ENCODE measurements around the gene PCNT.
"Not testable (repeated sequence)": the region's sequence is repeated elsewhere in the genome, so short reads cannot be mapped to it uniquely, and the experiment has no call there.

The PCNT gene

GRCh38 chr21:46455575-46456385 is 131.8 kb downstream of the PCNT start:
- DNase-seq: peak; percentile 64 to 76

GRCh38 chr21:46456750-46457149 is 132.8 kb downstream of the PCNT start:
- no peak for DNase-seq

- peak in 1 of 2 donors; percentile 60 for DNase-seq
These were observed 133.9 kb downstream of the PCNT start for GRCh38 chr21:46457801-46458314.

DNA sequence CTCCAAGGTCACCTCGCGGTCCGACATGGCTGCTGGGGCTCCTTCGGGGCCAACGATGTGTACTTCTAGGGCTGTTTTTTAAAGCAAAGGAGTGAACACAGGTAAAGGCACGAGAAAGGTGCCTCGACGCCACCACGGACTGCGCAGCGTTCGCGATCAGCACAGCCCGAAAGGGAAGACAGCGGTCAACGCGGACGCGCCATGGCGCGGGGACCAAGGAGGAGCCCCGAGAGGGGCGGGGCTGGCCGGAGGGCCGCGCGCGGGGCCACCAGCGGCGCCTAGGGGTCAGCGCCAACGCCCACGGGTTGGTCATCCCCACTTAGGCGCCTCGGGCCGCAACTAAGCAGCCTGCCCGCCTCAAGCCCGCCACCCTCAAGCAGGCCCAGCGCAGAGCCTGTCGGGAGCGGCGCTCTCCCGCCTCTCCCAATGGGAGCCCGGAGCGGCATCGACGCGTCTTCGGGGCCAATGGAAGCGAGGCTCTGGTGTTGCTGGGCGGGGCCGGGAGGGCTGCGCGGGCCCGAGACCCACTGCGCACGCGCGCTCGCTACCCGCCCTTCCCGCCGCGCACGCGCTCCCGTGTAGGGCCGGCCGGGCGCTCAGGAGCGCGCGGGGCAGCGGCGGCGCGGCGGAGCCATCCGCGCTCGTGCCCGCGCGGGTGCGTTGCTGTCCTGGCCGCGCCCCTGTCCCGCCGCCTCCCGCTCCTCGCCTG is 134.5 kb downstream of the PCNT start, which contains the start of gene DIP2A:
Gene DIP2A (plus strand): TSS at position 577 of the 709 bp plus-strand sequence. CDS start 241 bp downstream, outside the sequence.
- DNase-seq: peak; percentile 94 to 97

- DNase-seq: no peak
These were observed 135.0 kb downstream of the PCNT start for GRCh38 chr21:46459024-46459355.

- peak; percentile 4 to 20 for DNase-seq
These were observed 135.6 kb downstream of the PCNT start for GRCh38 chr21:46459356-46460112.

DNA sequence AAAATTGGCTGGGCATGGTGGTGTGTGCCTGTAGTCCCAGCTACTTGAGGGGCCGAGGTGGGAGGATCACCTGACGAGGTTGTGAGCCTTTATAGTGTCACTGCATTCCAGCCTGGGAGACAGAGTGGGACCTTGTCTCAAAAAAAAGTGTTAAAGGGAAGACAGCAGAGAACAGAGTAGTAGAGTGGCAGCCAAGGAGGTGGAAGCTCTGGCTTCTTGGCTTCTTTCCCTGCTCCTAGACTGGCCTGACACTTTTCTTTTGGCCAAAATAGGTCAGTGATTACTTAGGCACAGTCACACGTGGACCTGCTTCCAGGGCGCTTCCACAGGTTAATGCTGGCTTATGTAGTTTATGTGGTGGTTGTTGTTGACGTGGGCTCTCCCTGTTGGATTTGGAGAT is 138.0 kb downstream of the PCNT start:
- DNase-seq: no peak

- not testable (repeated sequence) for DNase-seq
These were observed 141.2 kb downstream of the PCNT start for GRCh38 chr21:46465153-46465552.

DNA sequence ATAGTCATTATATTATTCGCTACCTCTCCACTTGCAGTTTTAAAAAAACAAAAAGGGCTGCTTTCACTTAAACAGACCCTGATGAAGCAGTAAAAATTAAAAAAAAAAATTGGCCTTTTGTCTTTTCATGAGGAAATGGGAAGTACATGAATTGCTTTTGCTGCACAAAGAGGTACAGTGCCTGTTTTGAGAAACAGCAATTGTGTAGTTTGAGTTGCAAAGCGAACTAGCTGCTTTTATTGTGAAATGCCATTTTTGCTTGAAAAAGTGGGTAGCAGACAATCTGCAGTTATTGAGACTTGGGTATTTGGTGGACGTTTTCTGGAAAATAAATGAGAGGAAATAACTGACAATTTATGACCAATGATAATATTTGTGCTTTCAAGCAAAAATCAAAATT is 141.7 kb downstream of the PCNT start:
- no peak for DNase-seq

GRCh38 chr21:46468108-46468774 is 144.3 kb downstream of the PCNT start:
- no peak for DNase-seq

DNA sequence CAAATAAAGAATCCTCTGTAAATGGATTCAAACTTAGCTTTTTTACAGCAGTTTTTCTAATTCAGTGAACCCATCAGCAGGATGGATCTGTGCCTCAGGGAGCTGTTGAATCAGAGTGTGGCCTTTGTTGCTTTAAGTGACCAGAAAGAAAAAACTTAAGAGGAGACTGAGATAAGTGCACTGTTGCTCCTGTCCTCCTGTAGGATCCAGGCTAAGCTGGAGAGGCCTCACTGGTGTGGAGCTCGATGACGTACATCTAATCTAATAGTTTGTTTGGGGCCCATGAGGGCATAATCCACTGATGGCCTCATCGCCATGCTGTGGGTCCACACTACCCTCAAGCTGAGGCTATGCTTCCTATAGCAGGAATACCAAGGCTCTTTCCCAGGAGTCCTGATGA is 145.3 kb downstream of the PCNT start:
- no peak for DNase-seq

- no peak for DNase-seq
These were observed 147.6 kb downstream of the PCNT start for GRCh38 chr21:46471514-46471913.

DNA sequence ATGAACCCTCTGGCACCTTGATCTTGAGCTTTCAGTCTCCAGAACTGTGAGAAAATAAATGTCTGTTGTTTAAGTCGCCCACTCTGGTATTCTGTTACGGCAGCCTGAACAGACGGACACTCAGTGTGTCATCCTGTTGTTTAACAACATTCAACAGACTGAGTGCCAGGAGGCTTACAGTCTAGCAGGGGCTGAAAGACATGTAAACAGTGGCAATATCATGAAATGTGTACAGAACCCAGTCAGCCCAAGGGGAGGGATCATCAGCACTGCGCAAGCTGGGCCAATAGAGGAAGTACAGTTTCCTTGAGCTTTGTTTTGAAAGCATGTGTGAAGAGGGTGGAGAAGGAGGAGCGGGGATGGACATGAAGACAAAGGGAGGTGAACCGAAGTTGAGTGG is 148.3 kb downstream of the PCNT start:
- no peak for DNase-seq

GRCh38 chr21:46474382-46474781 is 150.4 kb downstream of the PCNT start:
- DNase-seq: no peak

- no peak for DNase-seq
These were observed 151.3 kb downstream of the PCNT start for GRCh38 chr21:46475296-46475695.

DNA sequence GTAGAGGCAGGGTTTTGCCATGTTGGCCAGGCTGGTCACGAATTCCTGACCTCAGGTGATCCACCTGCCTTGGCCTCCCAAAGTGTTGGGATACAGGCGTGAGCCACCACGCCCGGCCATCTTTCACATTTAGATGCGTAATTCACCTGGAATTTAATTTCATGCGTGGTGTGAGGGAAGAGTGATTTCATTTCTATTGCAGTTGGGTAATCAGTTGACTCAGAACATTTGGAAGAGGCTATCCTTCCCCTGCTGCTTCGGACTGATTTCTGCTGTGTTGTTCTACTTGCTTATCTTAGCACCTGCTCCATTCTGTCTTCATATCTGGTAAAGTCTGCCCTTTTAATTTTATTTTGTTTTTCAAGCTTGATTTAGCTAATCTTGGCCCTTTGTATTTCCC is 153.8 kb downstream of the PCNT start:
- no peak for DNase-seq

GRCh38 chr21:46478910-46479309 is 155.0 kb downstream of the PCNT start:
- no peak for DNase-seq

GRCh38 chr21:46480466-46480865 is 156.5 kb downstream of the PCNT start:
- no peak for DNase-seq

DNA sequence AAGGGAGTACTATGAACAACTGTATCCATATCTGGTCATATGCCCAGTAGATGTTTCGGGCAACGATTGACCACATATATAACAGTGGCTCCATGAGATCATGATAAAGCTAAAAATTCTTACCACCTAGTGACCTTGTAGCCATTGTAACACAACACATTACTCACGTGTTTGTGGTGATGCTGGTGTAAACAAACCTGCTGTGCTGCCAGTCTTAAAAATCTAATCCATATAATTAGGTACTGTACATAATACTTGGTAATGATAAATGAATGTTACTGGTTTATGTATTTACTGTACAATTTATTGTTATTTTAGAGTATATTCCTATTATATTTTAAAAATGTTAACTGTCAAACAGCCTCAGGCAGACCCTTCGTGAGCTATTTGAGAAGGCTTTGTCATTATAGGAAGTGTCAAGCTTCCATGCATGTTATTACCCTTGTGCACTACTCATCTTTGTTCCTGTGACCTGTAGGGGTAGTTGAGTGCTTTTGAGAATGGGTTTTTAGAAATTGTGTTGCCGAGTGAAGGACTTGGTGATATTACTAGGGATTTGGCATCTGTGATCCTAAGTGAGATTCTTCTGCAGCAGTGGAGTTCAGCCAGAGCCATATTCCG is 158.4 kb downstream of the PCNT start:
- DNase-seq: no peak

DNA sequence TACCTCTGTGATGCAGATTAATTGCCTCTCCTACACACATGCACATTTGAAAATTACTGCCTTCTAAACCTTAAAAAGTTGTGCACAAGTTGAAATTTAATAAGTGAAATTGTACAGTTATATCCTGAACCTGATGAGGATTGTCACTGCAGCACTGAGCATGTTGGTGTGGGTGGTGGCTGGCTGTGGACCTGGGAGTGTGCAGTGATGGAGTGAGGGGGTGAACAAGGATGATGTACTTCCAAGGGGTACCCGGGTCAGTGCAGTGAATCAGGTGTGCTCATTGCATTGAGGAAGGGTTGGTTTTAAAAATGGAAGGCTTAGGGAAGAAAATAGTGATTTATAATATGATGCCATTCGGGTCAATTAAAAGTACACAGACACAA is 158.9 kb downstream of the PCNT start:
- DNase-seq: no peak

- DNase-seq: no peak
These were observed 159.6 kb downstream of the PCNT start for GRCh38 chr21:46483300-46484295.

Measured in hippocampal formation (tissue), 2 donors.